Measurements from ENCODE around the gene EFEMP2.
"Not testable (repeated sequence)": the region's sequence is repeated elsewhere in the genome, so short reads cannot be mapped to it uniquely, and the experiment has no call there.

The EFEMP2 gene

DNA sequence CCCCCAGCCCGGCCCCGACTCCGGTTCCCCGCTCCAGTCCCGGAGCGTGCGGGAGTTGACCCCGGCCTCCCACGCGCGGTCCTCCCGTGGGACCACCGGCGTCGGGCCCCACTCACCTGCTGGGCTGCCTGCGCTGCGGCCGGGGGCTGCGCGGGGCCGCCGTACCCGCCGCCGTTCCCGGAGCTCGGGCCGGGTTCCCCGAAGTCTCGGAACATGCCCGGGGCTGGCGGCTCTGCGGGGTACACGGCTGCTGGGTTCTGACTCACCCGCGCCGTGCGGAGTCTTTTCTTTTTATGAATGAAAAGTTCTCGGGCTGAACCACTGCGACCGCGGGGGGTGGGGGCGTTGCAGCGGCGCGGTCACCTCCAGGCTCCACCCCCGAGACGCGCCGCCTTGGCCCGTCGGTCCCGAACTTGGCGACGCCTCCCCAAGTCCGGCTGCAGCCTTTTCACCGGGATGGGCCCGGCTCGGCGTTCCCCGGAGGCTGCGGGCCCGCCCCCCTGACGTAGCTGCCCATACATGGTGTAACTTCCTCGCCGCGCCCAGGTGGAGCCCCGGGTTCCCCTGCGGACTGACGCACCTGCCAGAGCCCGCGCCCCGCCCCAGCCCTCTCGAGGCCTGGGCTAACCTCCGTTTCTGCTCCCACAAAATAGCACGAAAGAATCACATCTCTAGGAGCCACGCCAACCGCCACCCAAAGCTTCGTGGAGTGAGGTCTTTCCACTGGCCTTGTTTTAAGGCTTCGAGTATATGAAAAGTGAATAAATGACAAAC lies 27.7 kb upstream of the EFEMP2 start, which contains the start of gene FOSL1:
Gene FOSL1 (minus strand): TSS at position 264 of the 774 bp plus-strand sequence. CDS start 49 bp downstream, at position 215.
- DNase-seq (ENCODE audit: low read depth) = peak; percentile 86

DNA sequence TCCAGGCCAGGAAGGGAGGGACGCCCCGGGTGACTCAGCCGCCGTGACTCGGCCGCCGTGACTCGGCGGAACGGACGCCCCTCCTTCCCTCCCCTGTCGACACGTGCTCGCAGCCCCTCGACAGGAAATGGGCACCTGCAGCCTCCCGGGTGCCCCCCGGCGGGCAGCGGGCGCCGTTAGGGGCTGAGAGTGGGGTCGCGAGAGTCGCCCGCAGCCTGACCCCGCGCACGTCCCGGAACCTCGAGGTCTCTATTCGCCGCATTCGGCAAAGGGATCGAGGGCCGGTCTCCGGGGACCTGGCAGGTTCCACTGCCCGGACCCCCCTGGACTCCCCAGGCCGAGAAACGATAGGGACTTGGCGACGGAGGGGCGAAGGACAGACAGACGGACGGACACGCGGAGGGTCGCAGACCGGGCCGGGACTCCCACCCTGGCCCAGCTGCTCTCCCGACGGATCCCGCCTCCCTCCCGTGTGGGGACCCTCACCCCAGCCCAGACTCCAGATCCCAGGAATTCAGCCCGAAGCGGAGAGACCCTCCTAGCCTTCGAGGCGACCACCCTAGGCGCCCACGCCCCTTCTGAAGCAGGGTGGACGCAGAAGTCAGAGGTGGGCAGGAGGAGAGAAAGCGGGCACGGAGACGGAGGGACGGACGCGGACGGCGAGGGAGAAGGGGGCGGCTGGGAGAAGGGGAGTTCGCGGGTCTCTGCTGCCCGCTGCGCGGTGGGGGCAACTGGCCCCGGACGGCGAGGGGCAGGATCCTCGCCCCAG lies 26.9 kb upstream of the EFEMP2 start:
- DNase-seq (ENCODE audit: low read depth) = no peak

DNA sequence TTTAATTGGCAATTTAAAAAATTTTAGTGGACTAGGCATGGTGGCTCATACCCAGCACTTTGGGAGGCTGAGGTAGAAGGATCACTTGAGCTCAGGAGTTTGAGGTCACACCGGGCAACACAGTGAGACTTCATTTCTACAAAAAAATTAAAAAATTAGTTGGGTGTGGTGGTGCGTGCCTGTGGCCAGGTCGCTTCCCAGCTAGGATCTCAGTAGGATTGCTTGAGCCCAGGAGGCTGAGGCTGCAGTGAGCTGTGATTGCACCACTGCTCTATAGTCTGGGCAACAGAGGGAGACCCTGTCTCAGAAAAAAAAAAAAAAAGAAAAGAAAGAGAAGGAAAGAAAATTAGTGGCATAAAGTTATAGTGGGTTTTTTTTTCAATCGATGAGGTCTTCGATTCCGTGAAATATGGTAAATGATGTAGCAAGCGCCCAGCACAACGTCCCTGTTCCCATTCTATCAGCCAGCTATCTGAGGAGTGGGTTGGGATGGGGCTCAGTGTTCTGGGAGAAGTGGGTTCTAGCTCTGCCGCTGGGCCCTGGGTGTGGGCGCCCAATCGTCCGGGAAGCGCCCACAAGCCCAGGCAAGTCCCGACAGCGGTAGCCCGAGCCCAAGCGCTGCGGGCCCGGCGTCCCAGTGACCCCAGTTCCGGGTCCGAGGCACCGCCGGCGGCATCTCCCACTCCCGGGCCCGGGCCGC lies 26.2 kb upstream of the EFEMP2 start:
- DNase-seq (ENCODE audit: low read depth) = no peak

DNA sequence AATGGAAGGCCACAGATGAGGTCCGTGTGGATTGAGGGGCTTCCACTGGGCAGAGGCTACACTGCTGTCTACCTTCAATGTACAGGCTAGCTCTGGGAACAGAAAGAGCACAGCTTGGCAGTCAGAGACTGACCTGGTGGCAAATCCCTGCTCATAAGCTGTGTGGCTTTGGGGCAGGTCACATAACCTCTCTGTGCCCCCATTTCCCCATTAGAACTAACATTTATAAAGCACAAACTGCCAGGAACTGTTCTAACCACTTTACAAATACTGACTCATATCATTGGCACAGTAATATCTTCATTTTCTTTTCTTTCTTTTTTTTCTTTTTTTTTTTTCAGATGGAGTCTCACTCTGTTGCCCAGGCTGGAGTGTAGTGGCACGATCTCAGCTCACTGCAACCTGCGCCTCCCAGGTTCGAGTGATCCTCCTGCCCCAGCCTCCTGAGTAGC lies 24.4 kb upstream of the EFEMP2 start:
- DNase-seq (ENCODE audit: low read depth) = no peak

DNA sequence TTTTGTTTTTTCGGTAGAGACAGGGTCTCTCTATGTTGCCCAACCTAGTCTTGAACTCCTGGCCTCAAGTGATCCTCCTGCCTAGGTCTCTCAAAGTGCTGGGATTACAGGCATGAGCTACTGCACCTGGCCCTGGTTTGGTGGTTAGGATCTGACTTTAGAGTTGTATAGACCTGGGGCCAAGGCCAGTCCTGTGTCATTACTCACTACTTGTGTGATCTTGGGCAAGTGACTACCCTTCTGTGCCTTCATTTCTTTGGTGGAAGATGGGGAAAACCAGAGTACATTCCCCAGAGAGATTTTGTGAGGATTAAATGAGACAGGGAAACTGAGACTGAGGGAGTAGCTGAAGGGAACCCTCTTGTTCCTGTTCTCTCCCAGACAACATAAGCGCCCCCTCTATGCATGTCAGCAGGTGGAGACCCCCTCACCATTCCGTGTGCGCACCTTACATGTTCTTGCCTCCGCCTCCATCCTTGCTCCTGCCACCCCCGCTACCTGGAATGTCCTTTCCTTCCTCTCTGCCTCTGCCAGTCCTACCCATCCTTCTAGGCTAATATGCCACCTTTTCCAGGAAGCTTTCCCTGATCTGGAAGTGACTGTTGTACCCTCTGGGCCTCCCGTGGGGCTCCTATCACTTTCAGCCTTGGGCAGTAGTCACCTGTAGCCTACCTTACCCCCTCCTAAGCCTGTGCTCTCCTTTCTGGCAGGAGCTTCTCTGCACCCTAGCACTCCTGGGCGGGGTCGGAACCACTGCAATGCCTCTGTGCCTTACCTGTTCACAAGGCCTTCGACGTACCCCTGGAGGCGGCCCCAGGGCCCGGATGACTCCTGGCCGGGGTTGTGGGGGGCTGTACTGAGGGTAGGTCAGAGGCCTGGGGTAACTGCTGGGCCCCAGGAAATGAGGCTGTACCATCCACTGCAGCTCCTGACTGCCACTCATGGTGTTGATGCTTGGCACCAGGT lies 23.7 kb upstream of the EFEMP2 start:
- DNase-seq (ENCODE audit: low read depth) = no peak

DNA sequence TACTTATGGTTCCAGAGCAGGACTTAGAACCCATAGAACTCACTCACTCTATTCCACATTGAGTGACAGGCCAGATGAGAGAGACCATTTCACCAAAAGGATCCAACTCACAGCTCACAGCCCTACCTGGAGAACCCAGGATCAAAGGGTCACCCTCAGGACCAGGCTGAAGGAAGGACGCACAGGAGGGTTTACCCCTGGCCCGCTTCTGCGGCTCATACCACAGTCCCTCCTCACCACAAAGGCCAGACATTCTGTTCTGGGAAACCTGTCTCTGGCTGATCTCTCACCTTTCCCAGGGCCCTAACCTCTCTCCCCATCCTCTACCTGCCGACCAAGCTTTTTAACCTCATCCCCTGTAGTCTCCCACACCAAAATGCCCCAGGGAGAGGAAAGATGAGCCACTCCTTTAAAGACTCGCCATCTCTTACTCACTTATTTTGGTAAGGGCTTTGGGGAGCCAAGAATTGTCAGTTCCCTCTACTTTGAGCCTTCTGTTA lies 22.9 kb upstream of the EFEMP2 start:
- no peak for DNase-seq (ENCODE audit: low read depth)

DNA sequence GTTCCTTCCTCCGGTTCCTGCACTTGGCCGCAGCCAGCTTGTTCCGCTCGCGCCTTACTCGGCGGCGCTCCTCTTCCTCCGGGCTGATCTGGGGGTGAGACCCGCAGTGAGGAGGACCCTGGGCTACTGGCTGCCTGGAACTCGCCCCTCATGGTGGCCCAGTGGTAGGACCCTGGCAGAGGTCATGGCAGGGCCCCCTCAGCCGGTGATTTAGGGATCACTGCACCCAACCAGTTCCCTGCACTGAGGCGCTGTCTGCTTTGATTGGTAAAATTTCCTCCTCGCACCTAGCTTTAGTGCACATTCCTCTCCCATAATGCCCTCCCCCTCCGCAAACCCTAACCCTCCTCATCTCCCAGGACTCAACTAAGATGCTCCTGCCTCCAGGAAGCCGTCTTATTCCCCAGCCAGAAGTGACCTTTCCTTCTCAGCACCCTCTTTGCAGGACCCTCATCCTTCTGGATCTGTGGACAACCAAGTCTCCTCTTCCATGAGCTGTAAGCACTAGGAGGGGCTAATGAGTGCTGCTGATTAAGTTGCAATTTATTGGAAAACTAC lies 21.5 kb upstream of the EFEMP2 start:
- no peak for DNase-seq (ENCODE audit: low read depth)

DNA sequence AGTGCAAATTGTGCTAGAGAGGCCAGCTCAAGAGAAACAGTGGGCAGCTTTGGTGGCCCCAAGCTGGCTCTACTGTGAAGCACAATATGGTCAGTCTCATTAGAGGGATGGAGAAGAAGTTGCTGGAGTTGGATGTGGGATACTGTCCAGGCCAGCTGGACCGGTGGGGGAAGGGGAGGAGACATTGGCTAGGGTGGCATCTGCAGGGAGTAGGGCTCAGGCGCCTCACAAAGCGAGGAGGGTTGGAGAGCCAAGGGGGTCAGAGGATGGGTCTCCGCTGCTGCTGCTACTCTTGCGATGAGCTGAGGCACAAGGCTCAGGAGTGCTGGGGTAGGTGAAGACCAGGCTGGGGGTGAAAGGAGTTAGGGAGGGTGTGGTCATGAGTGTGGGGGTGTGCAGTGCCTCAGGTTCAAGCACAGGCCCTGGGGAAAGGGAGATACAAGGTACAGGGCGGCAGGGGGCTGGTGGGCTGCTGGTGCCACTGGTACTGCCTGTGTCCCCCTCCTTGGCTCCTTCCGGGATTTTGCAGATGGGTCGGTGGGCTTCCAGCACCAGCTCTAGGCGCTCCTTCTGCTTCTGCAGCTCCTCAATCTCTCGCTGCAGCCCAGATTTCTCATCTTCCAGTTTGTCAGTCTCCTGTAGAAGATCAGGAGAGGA lies 20.2 kb upstream of the EFEMP2 start:
- no peak for DNase-seq (ENCODE audit: low read depth)

DNA sequence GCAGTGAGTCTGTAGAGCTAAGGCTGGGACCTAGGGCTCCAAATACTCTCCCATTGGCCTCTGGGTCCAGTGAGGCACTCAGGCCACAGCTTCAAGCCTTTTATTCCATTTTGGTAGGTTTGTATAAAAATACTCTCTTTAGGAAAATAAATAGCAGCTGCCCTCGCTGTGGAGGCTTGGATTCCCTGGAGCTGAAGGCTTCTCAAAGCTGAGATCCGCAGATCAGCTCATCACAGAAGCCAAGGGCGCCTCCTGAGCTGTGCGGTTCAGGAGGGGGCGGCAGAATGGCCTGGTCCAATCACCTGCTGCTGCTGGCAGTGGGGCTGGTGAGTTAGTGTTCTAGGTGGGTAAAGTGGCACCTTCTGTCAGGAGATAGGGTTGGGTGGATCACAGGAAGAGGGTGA lies 19.5 kb upstream of the EFEMP2 start:
- DNase-seq (ENCODE audit: low read depth) = not testable (repeated sequence)

DNA sequence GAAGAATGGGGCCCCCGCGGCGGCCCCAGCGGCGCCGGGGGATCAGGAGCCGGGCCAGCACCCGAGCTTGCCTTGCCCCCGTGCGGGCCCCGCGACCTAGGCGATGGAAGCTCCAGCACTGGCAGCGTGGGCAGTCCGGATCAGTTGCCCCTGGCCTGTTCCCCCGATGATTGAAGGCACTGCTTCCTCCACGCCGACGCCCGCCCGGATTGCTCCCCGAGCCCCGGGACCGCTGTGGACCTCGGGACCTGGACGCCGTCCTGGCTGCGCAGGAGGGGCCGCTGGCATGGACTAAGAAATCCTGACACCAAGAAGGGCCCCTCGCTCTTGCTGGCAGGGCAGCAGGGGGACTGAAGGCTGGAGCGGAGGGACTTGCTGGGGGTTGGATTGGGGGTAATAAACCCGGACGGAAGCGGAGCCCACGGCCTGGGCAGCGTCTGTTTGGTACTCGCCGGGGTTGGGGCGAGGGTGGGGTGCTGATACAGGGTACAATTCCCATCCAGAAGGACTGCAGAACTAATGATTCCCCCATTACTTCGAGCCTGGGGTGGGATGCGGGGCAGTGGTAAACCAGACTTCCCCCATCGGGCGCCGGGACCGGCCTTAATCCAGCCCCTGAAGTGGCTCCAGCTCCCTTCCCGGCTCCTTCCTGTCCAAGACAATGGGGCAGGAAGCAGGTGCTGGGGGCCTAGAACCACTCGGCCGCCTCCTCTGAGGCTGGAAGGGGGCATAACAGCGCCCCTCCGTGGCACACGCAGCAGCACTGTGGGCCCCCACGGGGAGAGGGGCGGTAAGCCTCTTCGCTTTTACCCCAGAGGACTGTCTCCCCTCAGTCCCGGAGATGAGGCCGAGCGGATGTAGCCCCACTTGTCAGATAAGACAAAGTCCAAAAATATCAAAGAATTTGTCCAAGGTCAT lies 18.9 kb upstream of the EFEMP2 start:
- peak; percentile 26 for DNase-seq (ENCODE audit: low read depth)

DNA sequence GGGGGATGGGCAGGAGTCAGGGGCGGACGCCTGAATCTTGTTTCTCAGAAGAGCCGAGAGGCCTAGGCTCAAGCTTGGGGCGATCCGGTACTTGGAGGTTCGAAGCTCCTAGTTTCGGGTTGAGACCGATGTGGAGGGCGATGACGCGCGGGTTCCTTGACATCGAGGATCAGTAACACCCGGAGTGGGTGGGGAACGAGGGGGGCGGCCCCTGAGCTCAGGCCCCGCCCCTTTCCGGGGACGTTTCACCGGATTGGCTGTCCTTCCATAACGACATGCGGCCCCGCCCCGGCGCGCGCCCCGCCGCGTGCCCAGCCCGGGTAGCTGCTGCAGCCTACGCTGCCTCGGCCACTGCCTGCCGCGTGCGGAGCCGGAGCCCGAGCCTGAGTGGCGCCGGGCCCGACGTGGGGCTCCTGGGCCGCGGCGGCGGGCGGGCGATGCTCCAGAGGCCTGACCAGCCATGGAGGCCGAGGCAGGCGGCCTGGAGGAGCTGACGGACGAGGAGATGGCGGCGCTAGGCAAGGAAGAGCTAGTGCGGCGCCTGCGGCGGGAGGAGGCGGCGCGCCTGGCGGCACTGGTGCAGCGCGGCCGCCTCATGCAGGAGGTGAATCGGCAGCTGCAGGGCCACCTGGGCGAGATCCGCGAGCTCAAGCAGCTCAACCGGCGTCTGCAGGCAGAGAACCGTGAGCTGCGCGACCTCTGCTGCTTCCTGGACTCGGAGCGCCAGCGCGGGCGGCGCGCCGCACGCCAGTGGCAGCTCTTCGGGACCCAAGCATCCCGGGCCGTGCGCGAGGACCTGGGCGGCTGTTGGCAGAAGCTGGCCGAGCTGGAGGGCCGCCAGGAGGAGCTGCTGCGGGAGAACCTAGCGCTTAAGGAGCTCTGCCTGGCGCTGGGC lies 18.0 kb upstream of the EFEMP2 start, which contains the start of gene CCDC85B:
Gene CCDC85B (plus strand): TSS at position 350 of the 895 bp plus-strand sequence. CDS start 111 bp downstream, at position 461.
- peak; percentile 95 for DNase-seq (ENCODE audit: low read depth)

DNA sequence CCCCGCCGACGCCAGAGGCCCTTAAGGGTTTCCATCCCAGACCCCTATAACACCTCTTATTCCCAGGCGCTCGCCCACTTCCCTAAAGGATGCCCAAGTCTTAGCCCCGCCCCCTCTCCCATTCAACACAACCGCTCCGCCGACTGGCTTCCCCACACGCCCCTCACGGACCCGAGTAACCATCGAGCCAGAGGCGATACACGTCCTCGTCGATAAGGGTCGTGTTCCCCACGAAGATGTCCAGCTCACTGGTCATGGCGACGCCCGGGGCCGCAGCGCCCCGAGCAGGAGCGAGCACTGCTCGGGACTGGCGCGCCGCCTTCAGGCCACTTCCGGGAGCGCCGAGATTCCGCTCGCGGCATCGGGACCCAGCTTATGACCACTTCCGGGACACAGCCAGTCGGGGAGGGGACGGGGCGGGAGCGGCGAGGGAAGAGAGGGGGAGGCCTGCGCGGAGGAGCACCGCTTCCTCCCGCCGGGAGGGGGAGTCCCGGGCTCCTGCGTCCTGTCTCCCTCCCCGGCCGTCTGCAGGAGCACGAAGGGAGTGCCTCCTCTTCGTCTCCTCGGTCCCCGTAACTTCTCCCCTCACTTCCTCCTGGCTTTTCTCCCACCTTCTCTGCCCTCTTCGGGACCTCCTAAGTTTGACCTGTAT lies 15.7 kb upstream of the EFEMP2 start, which contains the start of gene FIBP:
Gene FIBP (minus strand): TSS at position 309 of the 652 bp plus-strand sequence. CDS start 53 bp downstream, at position 256.
- DNase-seq (ENCODE audit: low read depth) = peak; percentile 88

DNA sequence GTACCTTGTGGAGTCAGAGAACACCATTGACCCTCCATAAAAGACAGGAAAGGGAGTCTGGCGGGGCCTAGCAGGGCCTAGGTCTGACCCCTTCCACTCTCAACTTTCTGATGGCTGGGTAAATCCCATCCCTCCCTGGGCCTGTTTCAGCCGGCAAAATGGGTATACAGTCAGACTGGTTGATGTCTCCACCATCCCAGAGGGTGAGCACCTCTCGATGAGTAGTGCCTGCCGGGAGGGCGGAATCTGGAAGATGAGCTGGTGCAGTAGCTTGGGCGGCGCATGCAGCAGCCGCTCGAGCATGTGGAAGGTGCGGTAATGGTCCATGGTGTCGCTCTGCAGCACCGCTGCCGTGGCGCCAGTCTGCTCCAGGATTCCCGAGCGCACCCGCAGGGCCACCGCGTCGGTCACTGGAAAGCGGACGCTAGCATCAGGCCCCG lies 15.1 kb upstream of the EFEMP2 start:
- no peak for DNase-seq (ENCODE audit: low read depth)

DNA sequence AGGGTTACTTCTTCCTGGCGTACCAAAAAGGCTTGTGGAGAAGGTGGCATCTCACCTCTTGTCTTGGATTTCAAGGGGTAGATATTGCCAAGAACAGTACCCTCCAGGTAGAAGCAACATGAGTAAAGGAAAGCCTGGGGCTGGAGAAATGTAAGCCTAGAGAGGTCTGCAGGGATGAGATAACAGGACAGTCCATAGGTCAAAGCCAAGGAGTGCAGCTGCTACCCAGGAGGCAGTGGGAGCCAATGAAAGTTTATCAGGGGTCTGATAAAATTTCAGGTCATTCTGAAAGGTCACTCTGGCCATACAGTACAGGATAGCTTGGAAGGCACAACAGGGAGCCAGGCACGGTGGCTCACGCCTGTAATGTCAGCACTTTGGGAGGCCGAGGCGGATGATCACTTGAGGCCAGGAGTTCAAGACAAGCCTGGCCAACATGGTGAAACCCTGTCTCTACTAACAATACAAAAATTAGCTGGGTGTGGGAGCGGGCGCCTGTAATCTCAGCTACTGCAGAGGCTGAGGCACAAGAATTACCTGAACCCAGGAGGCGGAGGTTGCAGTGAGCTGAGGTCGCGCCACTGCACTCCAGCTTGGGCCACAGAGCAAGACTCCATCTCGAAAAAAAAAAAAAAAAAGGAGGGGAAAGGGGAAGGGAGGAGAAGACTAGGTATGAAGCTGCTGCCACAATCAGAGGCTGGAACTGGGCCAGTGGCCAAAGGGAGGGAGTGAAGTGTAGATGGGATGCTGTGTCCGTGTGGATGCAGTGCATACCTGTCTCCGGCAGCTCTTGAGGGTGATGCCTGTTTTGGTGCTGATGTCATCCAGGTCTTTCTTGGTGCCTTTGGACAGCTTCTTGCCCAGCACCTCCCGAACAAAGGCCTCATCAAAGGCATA lies 14.5 kb upstream of the EFEMP2 start:
- DNase-seq (ENCODE audit: low read depth) = no peak

DNA sequence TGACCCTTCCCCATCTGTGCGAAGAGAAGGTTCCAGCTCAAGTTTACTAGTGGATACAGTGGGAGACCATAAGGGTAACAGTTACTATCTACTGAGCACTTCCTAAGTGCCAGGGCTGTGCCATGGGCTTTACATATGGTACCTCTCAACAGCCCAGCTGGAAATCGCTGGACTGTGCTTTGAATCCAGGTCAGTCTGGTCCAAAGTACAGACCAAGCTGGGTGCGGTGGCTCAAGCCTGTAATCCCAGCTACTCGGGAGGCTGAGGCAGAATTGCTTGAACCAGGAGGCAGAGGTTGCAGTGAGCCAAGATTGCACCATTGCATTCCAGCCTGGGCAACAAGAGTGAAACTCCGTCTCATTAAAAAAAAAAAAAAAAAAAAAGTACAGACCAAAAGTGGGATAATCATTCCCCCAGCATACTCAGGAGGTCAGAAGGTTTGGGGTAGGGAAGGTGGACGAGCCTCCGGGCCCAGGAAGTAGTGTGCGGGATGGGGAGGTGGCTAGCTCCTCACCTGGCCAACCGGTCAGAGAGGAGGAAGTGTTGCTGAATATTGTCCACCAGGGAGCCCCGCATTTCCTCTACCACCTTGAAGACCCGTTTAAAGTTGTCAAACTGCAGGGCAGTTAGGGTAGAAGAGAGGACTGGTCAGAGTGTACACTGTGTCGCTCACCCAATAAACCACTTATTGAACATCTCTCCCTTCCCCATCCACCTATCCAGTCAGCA lies 13.4 kb upstream of the EFEMP2 start:
- DNase-seq (ENCODE audit: low read depth) = no peak

DNA sequence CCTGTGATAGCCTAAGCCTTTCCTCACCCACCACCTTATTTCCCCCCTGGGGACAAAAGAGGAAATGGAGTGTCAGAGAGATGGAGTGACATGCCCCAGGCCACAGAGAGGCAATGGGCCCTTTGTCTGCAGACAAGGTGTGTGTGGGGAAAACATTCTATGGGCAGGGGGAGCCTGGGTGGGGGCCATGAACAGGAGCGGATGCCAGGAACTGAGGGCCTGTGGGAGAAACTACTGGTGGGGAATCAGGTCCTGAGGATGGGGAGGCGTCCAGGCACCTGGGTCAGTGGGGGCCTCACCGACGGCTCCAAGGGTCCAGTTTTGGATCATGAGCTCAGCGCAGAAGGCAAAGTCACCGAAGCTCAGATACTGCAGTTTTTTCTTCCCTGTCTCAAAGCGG lies 12.6 kb upstream of the EFEMP2 start:
- DNase-seq (ENCODE audit: low read depth) = no peak
